Jurkat, Clone E6-1 (cell line): Measurements from ENCODE around the gene HOXD9.
A peak's percentile ranks its signal among the peaks of the same experiment; 100 is the strongest.

Experiments
- DNase-seq: peaks from one replicate; pipeline ENCODE4 v3.0.0-alpha.2; 2011; ENCODE audit warnings: low read depth, low spot score
- H3K4me3 ChIP-seq: 2 replicates; pipeline ENCODE4 v1.5.1; 2011; ENCODE audit warnings: mild to moderate bottlenecking, low read length, control low read depth, moderate library complexity

Gene HOXD9

DNA sequence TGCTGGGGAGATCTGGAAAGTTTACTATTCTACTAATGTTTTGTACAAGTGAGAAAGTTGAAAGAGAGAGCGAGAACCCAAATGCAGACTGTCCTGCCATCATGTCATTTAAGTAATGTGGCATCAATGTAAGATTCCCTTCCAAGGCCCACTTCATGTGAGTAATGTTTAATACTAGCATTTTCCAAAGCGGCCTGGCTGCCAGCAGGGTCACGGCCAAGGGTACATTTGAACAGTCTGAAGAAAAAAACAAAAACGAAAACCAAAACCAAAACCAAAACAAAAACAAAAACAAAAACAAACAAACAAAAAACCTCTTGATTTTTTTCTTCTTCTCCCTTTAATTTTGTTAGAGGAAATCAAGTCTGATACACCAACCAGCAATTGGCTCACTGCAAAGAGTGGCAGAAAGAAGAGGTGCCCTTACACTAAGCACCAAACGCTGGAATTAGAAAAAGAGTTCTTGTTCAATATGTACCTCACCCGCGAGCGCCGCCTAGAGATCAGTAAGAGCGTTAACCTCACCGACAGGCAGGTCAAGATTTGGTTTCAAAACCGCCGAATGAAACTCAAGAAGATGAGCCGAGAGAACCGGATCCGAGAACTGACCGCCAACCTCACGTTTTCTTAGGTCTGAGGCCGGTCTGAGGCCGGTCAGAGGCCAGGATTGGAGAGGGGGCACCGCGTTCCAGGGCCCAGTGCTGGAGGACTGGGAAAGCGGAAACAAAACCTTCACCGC is 3.7 kb upstream of the HOXD9 start:
- H3K4me3 ChIP-seq = no peak overlapping the region; the same call in 1 of the 2 replicates
- peak; percentile 38 for DNase-seq

DNA sequence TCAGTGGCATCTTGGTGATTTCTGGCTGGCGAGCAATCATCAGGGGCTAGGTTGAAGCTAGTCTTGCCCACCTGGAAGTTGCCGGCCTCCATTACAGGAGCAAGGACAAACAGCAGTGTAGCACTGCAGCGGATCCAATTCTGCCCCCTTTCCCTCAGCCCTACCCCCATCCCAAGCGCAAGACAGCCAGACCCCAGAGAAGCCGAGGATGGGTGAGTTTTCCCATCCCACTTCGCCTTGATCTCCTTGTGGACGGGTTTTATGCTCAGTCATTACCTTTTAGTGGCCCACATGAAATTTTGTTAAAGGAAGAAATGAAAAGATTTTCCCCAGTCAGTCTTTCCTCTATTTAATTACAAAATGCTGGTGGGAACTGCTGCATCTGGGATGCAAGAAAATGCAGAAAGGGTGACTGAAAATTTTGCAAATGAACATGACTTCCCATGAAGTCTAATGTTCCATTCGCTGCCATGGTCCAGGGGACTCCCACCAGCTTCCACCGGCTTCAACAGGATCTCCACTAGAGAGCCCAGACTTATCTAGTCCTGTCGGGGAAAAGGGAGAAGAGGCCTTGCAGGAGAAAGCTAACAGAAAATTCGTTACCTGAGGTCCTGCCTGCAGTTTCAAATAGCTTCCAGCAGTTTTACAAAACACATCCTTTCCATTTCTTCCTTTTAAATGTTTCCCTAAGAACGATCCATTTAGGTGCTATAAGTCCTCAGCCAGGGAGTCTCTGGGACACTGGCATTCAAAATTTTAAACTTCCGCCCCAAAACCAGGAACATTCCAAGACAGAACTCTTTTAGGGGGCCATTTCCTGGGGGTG is 1.9 kb upstream of the HOXD9 start:
- no peak for DNase-seq
- H3K4me3 ChIP-seq = no peak overlapping the region

DNA sequence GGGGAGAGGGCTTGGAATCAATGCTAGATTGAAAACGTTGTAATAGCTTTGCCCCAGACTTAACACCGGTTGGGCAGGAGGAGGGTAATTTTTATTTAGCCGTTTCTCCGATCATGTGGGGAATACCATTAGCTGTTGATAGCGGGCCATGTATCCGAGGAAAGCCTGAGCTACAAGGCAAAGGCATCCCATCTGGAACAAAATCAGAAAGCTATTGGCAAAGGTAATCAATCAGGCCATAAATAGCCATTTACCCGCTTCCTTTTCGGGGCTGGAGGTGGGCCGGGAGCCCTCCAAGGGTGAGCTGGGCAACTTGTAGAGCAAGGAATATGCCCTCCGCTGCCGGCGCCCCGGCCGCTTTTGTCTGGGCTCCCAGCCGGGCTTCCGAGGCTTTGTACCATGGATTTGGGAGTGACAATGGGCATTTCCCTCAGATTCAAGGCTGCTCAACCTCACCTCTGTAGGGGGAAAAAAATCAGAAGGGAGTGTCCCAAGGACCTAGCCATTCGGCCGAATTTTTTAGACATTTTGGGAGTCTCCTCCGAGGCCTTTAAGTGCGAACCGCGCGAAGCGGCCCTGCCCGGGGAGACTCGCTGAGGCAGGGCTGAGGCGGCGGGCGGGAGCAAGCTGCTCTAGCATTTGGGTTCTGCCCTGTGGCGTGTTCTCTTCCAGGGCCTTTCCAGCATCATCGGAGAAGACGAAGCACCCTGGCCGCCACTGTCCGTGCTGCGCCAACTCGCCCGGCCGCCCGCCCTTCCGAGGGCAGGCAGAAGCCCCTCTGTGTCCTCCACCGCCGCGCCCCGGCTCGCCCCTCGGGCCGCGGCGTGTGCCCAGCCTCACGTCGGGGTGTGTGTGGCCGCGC is 1.1 kb upstream of the HOXD9 start:
- no peak overlapping the region for H3K4me3 ChIP-seq
- DNase-seq = no peak

DNA sequence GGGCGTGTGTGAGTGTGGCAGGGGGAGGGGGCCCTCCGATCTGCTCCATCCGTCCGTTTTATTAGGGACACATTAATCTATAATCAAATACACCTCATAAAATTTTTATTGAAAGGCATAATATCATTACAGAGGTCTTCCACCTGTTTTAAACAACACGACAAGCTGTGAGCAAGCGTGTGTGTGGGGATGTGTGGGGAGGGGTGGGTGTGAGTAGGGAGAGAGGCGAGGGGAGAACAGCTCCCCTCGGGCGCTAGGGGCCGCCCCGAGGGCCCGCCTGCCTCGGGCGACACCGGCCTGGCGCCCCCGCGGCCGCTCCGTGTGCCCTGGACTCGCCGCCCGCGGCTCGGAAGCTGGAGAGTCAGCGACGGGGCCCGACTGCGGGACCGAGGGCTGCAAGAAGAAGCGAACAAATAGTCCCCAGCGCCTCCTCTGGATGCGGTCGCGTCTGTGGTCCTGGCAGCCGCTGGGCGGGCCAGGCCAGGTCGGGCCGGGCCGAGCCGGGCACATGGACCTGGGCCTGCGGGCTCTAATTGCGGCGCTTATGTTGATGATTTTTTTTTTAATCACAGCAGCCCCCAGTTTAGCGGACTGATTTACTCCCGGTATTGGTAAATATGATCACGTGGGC is 352 bp upstream of the HOXD9 start:
- H3K4me3 ChIP-seq = no peak overlapping the region
- DNase-seq = no peak

DNA sequence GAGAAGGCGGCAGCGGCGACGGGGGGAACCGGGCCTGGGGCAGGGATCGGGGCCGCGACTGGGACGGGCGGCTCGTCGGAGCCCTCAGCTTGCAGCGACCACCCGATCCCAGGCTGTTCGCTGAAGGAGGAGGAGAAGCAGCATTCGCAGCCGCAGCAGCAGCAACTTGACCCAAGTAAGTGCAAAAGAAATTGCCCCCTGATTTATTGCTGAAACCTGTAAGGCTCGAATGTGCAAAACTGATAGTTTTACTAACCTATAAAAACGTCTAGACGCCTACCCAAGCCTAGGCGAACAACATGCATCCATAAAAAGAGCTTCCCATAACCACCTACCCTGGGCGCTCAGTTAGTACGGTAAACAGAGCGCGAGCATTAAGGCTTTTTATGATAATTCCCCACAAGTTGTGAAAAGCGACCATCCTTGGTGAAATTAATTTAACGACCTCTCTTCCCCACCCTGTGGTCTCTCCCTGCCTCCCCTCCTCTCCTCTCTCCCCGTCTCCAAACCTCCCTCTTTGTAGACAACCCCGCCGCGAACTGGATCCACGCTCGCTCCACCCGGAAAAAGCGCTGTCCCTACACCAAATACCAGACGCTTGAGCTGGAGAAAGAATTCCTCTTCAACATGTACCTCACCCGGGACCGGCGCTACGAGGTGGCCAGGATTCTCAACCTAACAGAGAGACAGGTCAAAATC is 1.0 kb downstream of the HOXD9 start:
- H3K4me3 ChIP-seq = no peak overlapping the region
- no peak for DNase-seq

DNA sequence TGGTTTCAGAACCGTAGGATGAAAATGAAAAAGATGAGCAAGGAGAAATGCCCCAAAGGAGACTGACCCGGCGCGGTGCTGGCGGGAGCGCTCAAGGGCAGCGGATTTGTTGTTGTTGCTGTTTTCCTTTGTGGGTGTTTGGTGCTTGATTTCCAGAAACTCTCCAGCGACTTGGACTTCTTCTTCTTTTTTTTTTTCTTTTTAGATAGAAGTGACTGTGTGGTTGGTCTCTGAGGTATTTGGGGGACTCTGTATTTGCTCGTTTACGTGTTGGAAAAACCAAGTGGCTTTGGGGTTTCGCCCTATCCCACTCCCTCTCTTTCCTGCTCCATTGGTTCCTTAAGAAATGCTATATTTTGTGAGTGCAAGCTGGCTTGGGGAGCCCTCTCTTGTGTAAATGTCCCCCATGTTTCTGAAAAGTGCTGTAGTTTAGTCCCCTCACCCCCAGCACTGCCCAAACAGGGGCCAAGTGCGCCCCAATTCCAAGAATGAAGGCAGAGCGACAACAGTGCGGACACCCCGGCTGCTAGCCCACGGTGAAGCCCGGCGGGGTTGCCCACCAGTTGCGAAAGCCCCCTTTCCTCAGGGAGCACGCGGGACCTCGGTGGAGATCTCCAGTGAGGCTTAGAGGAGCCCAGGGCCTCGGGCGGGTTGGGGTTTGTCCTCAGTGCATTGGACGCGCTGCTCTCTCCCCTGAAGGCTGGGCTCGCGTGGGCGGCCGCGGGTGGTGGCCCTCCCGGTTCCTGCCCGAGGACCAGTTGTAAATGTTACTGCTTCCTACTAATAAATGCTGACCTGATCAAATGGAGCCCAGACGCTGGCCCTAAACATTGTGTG is 1.8 kb downstream of the HOXD9 start:
- no peak for DNase-seq
- no peak overlapping the region for H3K4me3 ChIP-seq

DNA sequence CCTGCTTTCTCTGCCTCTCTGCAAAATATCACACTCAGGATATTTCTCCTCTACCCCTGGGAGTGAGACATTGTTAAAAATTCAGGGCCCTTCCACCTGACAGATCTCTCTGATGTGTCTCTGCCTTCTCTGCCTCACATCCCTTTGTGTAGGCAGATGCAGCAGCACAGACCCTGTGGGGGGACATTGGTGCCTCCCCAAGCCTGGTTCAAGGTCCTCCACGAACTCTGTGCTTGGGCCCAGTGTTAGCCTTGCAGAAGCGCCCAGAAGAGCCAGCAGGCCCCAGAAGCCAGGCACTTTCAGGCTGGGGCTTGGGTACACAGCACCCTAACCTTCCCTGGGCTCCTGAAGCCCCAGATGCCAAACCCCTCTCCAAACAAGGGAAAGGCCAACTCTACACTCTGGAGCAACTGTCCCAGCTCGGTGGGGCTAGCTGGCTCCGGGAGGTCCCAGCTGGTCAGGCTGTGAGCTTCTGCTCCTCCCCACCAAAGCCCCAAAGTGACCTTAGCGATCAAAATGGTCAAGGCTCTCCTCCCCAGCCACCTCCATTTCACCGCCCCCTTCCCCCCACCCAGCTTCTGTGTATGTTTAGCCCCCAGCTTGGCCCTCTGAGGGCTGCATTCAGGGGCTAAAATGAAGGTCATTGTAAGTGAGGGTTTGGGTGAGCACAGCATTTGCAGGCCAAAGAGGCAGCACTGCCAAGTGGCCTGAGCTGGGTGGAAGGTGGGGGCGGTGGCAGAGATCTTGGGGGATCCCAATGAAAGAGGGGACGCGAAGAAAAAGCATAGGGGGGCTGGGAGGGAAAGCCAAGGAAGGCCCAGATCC is 2.6 kb downstream of the HOXD9 start:
- H3K4me3 ChIP-seq = no peak overlapping the region
- no peak for DNase-seq

DNA sequence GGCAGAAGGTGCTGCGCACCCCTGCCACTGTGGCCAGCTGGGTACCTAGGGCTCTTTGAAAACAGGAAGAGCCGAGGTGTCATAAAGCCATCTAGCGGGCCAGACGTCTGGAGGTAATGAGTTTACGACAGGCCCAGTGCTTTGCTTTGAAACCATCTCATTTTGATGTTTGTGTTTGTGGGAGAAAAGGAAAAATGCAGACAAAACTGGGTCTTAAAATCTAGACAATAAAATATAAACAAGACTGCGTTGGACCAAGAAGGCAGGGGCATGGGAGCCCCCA is 3.2 kb downstream of the HOXD9 start:
- DNase-seq = no peak
- H3K4me3 ChIP-seq = no peak overlapping the region

DNA sequence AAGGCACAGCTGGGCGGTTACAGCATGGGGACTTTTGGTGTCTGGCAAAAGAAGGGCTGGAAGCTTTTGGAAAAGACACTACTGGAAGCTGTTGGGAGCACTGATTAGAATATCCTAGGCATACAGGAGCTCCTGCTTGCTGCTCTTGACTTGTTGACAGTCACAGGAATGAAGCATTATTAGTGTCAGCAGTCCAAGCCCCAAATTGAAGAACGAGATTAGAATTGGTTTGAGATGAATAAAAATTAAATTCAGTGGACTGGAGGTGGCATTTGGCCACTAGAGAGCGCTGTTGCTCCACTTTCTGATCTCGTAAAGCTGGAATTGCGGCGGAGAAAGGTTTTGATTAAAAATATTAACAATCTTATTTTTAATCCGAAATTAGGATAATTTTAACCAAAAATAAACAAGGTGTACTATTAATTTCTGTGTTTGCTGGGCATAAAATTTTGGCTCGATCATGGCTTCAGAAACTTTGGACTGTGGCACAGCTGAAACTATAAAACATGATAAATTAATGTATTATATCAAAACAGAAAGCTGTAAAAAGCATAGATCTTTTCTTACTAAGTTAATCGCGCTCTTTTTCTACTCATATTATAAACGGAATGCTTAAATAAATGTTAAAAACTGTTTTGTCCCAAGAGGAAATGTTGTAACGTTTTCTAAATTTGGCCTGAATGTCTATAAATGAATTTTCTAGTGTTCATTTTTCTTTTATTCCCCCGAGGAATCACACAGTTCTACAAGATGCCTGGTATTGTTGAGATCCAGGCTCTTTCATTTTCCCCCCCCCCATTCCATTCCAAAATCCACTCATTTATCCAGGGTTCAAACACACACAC is 4.6 kb downstream of the HOXD9 start:
- no peak overlapping the region for H3K4me3 ChIP-seq
- DNase-seq = peak; percentile 43

DNA sequence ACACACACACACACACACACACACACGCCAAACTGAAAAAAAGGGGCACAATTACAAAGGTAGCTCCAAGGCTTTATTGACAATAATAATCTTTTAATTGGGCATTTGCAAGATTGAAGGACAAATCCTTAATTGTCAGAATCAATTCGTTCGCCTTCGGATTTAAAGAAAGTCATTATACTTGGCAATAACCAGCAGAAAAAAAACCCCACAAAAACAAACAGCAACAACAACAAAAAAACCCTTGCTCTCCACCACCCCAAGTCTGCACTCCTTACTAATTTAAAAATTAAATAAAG is 5.2 kb downstream of the HOXD9 start:
- H3K4me3 ChIP-seq = no peak overlapping the region
- no peak for DNase-seq

DNA sequence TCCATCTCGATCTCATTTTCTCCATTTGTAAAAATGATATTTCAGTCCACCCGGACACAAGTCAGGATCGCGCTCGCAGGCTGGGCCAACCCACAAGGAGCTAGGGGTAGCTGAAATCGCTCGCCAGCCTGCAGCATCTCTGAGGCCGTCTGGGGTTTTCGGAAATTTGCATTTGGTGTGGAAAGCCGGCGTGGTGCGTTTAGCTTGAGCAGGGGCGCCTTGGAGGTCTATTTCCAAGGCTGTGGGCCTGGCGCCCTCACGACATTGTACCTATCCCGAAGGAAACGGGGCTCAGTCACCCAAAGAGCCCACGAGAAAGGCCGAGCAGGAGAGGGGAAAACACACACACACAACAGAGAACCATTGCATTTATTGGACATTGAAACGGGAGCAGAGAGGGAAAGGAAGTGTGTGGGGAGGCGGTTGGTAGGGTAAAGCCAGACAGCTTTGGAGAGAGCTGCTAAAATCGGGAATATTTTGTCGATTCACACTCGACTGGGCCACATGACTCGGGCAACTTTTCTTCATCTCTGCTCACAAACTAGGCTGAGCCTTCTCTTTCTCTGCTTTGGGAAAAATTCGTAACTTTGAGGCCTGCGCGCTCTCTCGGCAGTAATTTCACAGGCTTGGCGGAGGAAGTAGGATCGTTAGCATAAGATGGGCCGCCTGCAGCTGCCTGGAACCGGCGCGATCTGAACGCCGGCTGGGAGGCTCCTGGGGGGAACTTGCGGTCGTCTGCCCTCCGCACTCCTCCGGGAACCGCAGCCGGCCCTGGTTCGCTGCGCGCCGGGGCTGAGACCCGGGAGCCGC is 5.9 kb downstream of the HOXD9 start:
- no peak for DNase-seq
- peak overlapping the region; percentile 44; the same call in 1 of the 2 replicates for H3K4me3 ChIP-seq

DNA sequence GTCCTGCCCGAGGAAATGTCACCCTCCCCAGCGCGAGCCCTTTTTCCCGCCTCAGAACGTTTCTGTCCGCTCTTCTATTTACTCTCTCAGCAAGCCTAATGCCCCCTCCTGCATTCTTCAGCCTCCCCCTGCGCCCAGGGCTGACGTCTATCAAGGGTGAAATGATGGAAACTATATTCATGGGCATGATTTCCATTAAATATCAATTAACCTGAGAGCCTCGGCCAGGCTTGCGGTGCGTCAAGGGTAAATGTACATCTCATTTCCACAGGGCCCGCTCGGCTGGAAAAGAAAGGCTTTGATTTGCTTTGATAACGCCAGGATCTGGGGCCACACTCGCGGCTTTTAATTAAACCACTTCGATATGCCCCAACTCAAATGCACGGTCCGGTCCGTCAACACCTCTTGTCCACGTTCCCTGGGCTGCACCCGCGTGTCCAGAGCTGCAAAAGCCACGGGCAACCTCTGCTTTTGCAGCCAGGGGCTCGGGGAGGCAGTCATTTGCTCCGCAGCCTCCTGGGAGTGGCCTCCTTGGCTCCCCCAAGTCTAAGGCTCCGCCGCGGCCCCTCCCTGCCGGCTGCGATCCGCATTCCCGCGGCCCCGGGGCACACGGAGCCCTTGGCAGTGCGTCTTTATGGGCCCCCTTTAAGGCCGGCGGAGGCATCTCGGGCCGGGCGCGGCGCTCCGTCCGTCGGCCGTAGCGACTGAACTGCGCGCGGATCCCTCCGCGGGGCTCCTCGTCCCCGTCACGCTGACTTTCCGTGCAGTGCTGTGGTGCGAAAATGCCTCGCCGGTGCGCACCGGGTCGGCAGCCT is 6.7 kb downstream of the HOXD9 start, which contains the start of gene HOXD8:
HOXD8 (plus strand) TSS at position 724 of the 815 bp plus-strand sequence. CDS start 662 bp downstream, outside the sequence.
- H3K4me3 ChIP-seq = peak within 1 kb of the TSS; percentile 44
- DNase-seq = peak; percentile 66

DNA sequence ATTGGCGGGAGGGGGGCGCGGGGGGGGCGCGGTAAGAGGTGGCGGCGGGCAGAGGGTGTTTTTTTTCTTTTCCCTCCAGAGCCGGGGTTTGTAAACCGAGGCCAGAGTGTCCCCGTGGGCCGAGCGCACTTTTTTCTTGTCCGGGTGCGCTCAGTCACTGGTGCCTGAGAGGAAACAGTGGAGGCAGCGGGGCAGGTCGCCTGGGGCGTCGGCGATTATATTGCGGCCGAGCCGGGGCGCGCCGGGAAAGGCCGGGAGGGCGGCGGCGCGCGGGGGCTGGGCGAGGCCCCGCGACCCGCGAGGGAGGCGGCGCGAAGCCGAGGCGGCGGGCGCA is 7.3 kb downstream of the HOXD9 start:
- DNase-seq = no peak
- H3K4me3 ChIP-seq = peak overlapping the region; percentile 44

DNA sequence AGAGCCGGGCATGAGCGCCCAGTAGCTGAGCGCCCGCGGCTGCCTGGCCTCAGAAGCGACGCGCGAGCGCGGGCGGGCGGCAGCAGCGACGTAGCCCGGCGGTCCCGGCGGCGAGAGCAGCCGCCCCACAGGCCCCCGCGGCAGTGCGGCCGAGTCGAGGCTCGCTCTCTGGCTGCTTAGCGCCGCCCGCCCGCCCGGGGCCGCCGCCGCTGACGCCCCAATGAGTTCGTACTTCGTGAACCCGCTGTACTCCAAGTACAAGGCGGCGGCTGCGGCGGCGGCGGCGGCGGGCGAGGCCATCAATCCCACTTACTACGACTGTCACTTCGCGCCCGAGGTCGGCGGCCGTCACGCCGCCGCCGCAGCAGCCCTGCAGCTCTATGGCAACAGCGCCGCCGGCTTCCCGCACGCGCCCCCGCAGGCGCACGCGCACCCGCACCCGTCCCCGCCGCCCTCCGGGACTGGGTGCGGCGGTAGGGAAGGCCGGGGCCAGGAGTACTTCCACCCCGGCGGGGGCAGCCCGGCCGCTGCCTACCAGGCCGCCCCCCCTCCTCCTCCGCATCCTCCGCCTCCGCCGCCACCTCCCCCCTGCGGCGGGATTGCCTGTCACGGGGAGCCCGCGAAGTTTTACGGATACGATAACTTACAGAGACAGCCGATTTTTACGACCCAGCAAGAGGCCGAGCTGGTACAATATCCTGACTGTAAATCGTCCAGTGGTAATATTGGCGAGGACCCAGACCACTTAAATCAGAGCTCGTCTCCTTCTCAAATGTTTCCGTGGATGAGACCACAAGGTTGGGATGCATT is 7.8 kb downstream of the HOXD9 start:
- peak overlapping the region; percentile 22; the same call in 1 of the 2 replicates for H3K4me3 ChIP-seq
- DNase-seq = no peak
